ENCODE data around the gene TUBB2A. TPM values are rescaled to one million over a fixed set of nuclear protein-coding genes. Genes with fewer than 3 reads are reported as not detected.

The TUBB2A gene
- total and polyA plus RNA-seq, 4 donors, result 16.9 to 40.0 (median 36.6) TPM

- DNase-seq (no peak), ATAC-seq (ENCODE audit: low FRiP score) (no peak)
- WGBS, 2 donors, result 95% methylated on average over 12 of the region's 12 CpGs
- peaks cover 2 to 3% of the 10 kb centered on the region in 2 donors for H3K36me3 ChIP-seq (ENCODE audit: control insufficient read depth in 1 of 2, insufficient read depth in 2 of 2, low read length in 1 of 2)
- H3K27ac ChIP-seq (ENCODE audit: low read depth in 1 of 2, low read length in 2 of 2), result no peak overlapping the region
- H3K4me1 ChIP-seq (ENCODE audit: control insufficient read depth in 1 of 2, insufficient read depth in 2 of 2, low read length in 2 of 2), result no peaks in the 10 kb centered on the region
- H3K9me3 ChIP-seq (ENCODE audit: control insufficient read depth, low read length), result no peaks in the 10 kb centered on the region
- intact Hi-C loops (cut with DNase I), result no loop called here
- H3K4me3 ChIP-seq (ENCODE audit: low read length in 2 of 2), result no peak overlapping the region
- no peaks in the 10 kb centered on the region for H3K27me3 ChIP-seq (ENCODE audit: control insufficient read depth in 1 of 2, insufficient read depth in 2 of 2, low read length in 1 of 2)
Observed at GRCh38 chr6:3137057-3137777, 20.1 kb downstream of the TUBB2A start.

DNA sequence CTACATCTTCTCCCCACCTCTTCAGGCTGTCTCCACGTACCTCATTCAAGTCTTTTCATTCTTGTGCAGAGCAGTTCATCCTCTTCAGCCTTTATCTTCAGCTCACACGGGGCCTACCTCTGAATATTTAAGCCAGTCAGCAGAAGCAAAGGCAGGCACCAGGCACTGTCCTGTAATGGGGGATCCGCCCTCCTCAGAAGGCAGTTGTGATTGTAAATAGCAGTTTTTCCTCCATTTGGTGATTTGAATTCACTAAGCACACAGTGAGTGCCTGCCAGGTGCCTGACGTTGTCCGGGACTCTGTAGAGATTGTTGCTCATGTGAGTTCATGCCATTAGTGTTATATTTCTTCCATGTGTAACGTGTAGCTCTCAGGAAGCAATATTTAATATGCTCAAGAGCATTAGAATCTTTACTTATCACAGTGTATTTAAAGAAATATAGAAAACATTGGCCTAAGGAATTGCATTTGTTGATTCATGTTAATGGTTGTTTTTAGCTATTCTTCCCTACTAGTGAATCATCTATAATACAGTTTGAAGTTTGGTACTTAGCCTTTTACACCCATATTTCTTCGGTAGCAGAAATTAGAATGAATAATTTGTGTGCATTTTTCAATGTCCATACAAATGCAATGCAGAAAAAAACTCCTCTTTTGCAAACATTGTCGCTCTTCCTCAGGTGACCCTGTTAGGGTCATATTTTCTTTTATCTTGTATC, 20.9 kb downstream of the TUBB2A start:
- Histone ChIP-seq H3K27ac (ENCODE audit: low read depth in 1 of 2, low read length in 2 of 2) (no peak overlapping the region), H3K36me3 (ENCODE audit: control insufficient read depth in 1 of 2, insufficient read depth in 2 of 2, low read length in 1 of 2) (peaks cover 2 to 3% of the 10 kb centered on the region in 2 donors)
- WGBS, 2 donors, result 89 to 90% methylated on average over 8 of the region's 8 CpGs

GRCh38 chr6:3135668-3136291, 21.6 kb downstream of the TUBB2A start:
- ATAC-seq (ENCODE audit: low FRiP score) (no peak), DNase-seq (peak in 1 of 2 donors; percentile 7)
- H3K9me3 ChIP-seq (ENCODE audit: control insufficient read depth, low read length), result no peaks in the 10 kb centered on the region
- WGBS, 2 donors, result 86 to 87% methylated on average over 13 of the region's 13 CpGs
- intact Hi-C loops (cut with DNase I), result no loop called here
- no peaks in the 10 kb centered on the region for H3K27me3 ChIP-seq (ENCODE audit: control insufficient read depth in 1 of 2, insufficient read depth in 2 of 2, low read length in 1 of 2)
- H3K36me3 ChIP-seq (ENCODE audit: control insufficient read depth in 1 of 2, insufficient read depth in 2 of 2, low read length in 1 of 2), result peaks cover 2 to 3% of the 10 kb centered on the region in 2 donors
- H3K4me3 ChIP-seq (ENCODE audit: low read length in 2 of 2), result no peak overlapping the region
- H3K27ac ChIP-seq (ENCODE audit: low read depth in 1 of 2, low read length in 2 of 2), result no peak overlapping the region
- H3K4me1 ChIP-seq (ENCODE audit: control insufficient read depth in 1 of 2, insufficient read depth in 2 of 2, low read length in 2 of 2), result no peaks in the 10 kb centered on the region

More for the DNA sequence above, 20.9 kb downstream of the TUBB2A start:
- Histone ChIP-seq H3K4me1 (ENCODE audit: control insufficient read depth in 1 of 2, insufficient read depth in 2 of 2, low read length in 2 of 2) (no peaks in the 10 kb centered on the region), H3K4me3 (ENCODE audit: low read length in 2 of 2) (no peak overlapping the region), H3K27me3 (ENCODE audit: control insufficient read depth in 1 of 2, insufficient read depth in 2 of 2, low read length in 1 of 2) (no peaks in the 10 kb centered on the region), H3K9me3 (ENCODE audit: control insufficient read depth, low read length) (no peaks in the 10 kb centered on the region)
- DNase-seq (no peak), ATAC-seq (ENCODE audit: low FRiP score) (no peak)
- intact Hi-C loops (cut with DNase I), result no loop called here

- H3K27me3 ChIP-seq (ENCODE audit: control insufficient read depth in 1 of 2, insufficient read depth in 2 of 2, low read length in 1 of 2), result no peaks in the 10 kb centered on the region
- no peaks in the 10 kb centered on the region for H3K9me3 ChIP-seq (ENCODE audit: control insufficient read depth, low read length)
- H3K4me1 ChIP-seq (ENCODE audit: control insufficient read depth in 1 of 2, insufficient read depth in 2 of 2, low read length in 2 of 2), result no peaks in the 10 kb centered on the region
- peak in 1 of 2 donors; percentile 30 for DNase-seq
- intact Hi-C loops (cut with DNase I), result no loop called here
- no peak overlapping the region for H3K27ac ChIP-seq (ENCODE audit: low read depth in 1 of 2, low read length in 2 of 2)
- no peak for ATAC-seq (ENCODE audit: low FRiP score)
- no peak overlapping the region for H3K4me3 ChIP-seq (ENCODE audit: low read length in 2 of 2)
- H3K36me3 ChIP-seq (ENCODE audit: control insufficient read depth in 1 of 2, insufficient read depth in 2 of 2, low read length in 1 of 2), result peaks cover 0 to under 1% of the 10 kb centered on the region in 2 donors
- WGBS, 2 donors, result 89% methylated on average over 9 of the region's 9 CpGs
Observed at GRCh38 chr6:3133515-3133914, 23.8 kb downstream of the TUBB2A start.

DNA sequence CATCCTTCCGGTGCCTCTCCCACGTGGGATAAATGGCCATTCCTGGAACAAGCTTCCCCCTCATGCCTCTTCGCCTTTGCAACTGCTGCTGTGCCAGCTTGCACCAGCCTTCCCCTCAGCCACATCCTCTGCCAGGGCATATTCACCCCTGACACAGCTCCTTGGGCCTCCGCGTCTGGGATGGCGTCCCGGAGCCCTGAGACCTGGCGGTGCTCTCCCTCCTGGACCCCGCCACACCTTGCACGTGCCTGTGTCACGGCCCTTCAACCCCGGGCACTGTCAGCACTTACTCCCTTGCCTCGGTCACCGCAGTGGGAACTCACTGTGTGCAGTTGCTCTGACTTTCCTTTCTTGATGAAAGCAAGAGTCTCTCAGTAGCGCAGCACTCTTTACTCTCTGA, 25.6 kb downstream of the TUBB2A start:
- 94 to 96% methylated on average over 15 of the region's 15 CpGs for WGBS, 2 donors
- Histone ChIP-seq H3K4me1 (ENCODE audit: control insufficient read depth in 1 of 2, insufficient read depth in 2 of 2, low read length in 2 of 2) (no peaks in the 10 kb centered on the region), H3K4me3 (ENCODE audit: low read length in 2 of 2) (no peak overlapping the region), H3K36me3 (ENCODE audit: control insufficient read depth in 1 of 2, insufficient read depth in 2 of 2, low read length in 1 of 2) (no peaks in the 10 kb centered on the region), H3K27me3 (ENCODE audit: control insufficient read depth in 1 of 2, insufficient read depth in 2 of 2, low read length in 1 of 2) (no peaks in the 10 kb centered on the region), H3K27ac (ENCODE audit: low read depth in 1 of 2, low read length in 2 of 2) (no peak overlapping the region), H3K9me3 (ENCODE audit: control insufficient read depth, low read length) (no peaks in the 10 kb centered on the region)
- DNase-seq, result no peak
- ATAC-seq (ENCODE audit: low FRiP score), result no peak
- intact Hi-C loops (cut with DNase I), result no loop called here

- H3K27ac ChIP-seq (ENCODE audit: low read depth in 1 of 2, low read length in 2 of 2), result no peak overlapping the region
- no peak overlapping the region for H3K4me3 ChIP-seq (ENCODE audit: low read length in 2 of 2)
- no peak for DNase-seq
- 87 to 88% methylated on average over 15 of the region's 15 CpGs for WGBS, 2 donors
- ATAC-seq (ENCODE audit: low FRiP score), result no peak
- no peaks in the 10 kb centered on the region for H3K36me3 ChIP-seq (ENCODE audit: control insufficient read depth in 1 of 2, insufficient read depth in 2 of 2, low read length in 1 of 2)
- H3K9me3 ChIP-seq (ENCODE audit: control insufficient read depth, low read length), result no peaks in the 10 kb centered on the region
- intact Hi-C loops (cut with DNase I), result loop anchor here in 1 of 2 donors (10.0 kb wide), 1 partner anchor 876 kb away; no protein-coding TSS in a partner anchor
- no peaks in the 10 kb centered on the region for H3K4me1 ChIP-seq (ENCODE audit: control insufficient read depth in 1 of 2, insufficient read depth in 2 of 2, low read length in 2 of 2)
- no peaks in the 10 kb centered on the region for H3K27me3 ChIP-seq (ENCODE audit: control insufficient read depth in 1 of 2, insufficient read depth in 2 of 2, low read length in 1 of 2)
Observed at GRCh38 chr6:3128356-3129108, 28.8 kb downstream of the TUBB2A start.

GRCh38 chr6:3125815-3126214, 31.5 kb downstream of the TUBB2A start:
- no peak for ATAC-seq (ENCODE audit: low FRiP score)
- H3K27ac ChIP-seq (ENCODE audit: low read depth in 1 of 2, low read length in 2 of 2), result no peak overlapping the region

GRCh38 chr6:3124667-3125066, 32.7 kb downstream of the TUBB2A start:
- H3K4me3 ChIP-seq (ENCODE audit: low read length in 2 of 2), result no peak overlapping the region
- H3K9me3 ChIP-seq (ENCODE audit: control insufficient read depth, low read length), result no peaks in the 10 kb centered on the region
- DNase-seq (no peak), ATAC-seq (ENCODE audit: low FRiP score) (no peak)
- intact Hi-C loops (cut with DNase I), result loop anchor here in 1 of 2 donors (10.0 kb wide), 1 partner anchor 880 kb away; no protein-coding TSS in a partner anchor
- H3K27me3 ChIP-seq (ENCODE audit: control insufficient read depth in 1 of 2, insufficient read depth in 2 of 2, low read length in 1 of 2), result no peaks in the 10 kb centered on the region
- no peaks in the 10 kb centered on the region for H3K4me1 ChIP-seq (ENCODE audit: control insufficient read depth in 1 of 2, insufficient read depth in 2 of 2, low read length in 2 of 2)
- H3K27ac ChIP-seq (ENCODE audit: low read depth in 1 of 2, low read length in 2 of 2), result no peak overlapping the region
- H3K36me3 ChIP-seq (ENCODE audit: control insufficient read depth in 1 of 2, insufficient read depth in 2 of 2, low read length in 1 of 2), result no peaks in the 10 kb centered on the region
- WGBS, 2 donors, result 84 to 85% methylated on average over 8 of the region's 8 CpGs

More at GRCh38 chr6:3125815-3126214, 31.5 kb downstream of the TUBB2A start:
- no peaks in the 10 kb centered on the region for H3K36me3 ChIP-seq (ENCODE audit: control insufficient read depth in 1 of 2, insufficient read depth in 2 of 2, low read length in 1 of 2)
- H3K4me3 ChIP-seq (ENCODE audit: low read length in 2 of 2), result no peak overlapping the region
- DNase-seq, result no peak
- H3K27me3 ChIP-seq (ENCODE audit: control insufficient read depth in 1 of 2, insufficient read depth in 2 of 2, low read length in 1 of 2), result no peaks in the 10 kb centered on the region
- no peaks in the 10 kb centered on the region for H3K4me1 ChIP-seq (ENCODE audit: control insufficient read depth in 1 of 2, insufficient read depth in 2 of 2, low read length in 2 of 2)
- no peaks in the 10 kb centered on the region for H3K9me3 ChIP-seq (ENCODE audit: control insufficient read depth, low read length)
- intact Hi-C loops (cut with DNase I), result loop anchor here (2.0 to 10.0 kb wide), 2 partner anchors 125 to 879 kb away; no protein-coding TSS in a partner anchor
- WGBS, 2 donors, result 41 to 45% methylated on average over 2 of the region's 2 CpGs
